Stimulated activated CD8-positive, alpha-beta memory T cell treated with anti-CD3 and anti-CD28 coated beads, Interleukin-7, amount 100 ng/mL, for 24 hours (primary cell): ENCODE data around the gene SMDT1.

Source experiments
- DNase-seq: peaks from one replicate; pipeline ENCODE4 v3.0.0-alpha.2; 2020; ENCODE audit warnings: low read depth

The SMDT1 gene, protein sequence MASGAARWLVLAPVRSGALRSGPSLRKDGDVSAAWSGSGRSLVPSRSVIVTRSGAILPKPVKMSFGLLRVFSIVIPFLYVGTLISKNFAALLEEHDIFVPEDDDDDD

GRCh38 chr22:42079319-42080251 lies at the start of gene SMDT1:
TSS of gene SMDT1 (plus strand) at chr22:42079700. CDS start at chr22:42079769, 69 bp downstream.
- peak; percentile 94 for DNase-seq

- no peak for DNase-seq
Observed at GRCh38 chr22:42033263-42034181, 46.0 kb upstream of the SMDT1 start.

DNA sequence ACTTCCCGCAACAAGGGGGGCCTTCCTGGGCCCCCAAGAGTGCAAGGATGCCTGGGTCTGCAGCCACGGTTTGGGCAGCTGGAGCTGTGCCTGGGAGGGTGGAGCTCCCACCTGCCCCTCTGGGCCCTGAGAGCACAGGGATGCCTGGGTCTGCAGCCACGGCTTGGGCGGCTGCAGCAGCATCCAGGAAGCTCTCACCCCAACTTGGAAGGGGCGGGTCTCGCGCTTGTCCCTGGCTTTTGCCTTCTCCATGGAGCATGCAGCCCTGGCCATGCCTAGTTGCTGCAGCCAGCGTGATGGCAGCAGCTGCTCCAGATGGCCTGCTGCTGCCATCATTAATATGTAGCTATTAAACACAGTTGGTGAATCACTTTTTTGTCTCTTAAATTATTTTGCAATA lies 44.2 kb upstream of the SMDT1 start:
- no peak for DNase-seq

- DNase-seq, result no peak
Observed at GRCh38 chr22:42039271-42039670, 40.2 kb upstream of the SMDT1 start.

GRCh38 chr22:42041784-42042183 lies 37.7 kb upstream of the SMDT1 start:
- DNase-seq, result no peak

- no peak for DNase-seq
Observed at GRCh38 chr22:42050641-42051180, 28.8 kb upstream of the SMDT1 start.

- no peak for DNase-seq
Observed at GRCh38 chr22:42052765-42053164, 26.7 kb upstream of the SMDT1 start.

GRCh38 chr22:42056757-42057511 lies 22.6 kb upstream of the SMDT1 start:
- DNase-seq, result no peak

DNA sequence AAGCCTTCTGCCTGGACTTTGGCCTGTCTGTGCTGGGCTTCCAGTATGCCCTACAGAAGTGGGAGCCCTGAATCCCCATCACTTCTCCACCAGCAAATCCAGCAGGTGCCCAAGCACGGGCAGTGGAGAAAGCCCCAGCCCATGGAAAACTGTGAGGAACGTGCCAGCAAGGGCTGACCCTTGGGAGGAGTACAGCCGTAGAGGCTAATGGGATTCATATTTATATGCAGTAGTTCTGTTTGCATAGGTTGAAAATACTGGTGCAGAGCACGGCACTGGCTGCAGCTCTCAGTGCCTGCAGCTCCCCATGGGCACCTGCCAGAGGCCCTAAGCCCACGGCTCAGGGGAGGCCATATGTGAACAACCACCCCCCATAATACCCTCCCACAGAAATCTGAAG lies 19.0 kb upstream of the SMDT1 start:
- DNase-seq, result no peak

- DNase-seq, result no peak
Observed at GRCh38 chr22:42061041-42061440, 18.5 kb upstream of the SMDT1 start.

DNA sequence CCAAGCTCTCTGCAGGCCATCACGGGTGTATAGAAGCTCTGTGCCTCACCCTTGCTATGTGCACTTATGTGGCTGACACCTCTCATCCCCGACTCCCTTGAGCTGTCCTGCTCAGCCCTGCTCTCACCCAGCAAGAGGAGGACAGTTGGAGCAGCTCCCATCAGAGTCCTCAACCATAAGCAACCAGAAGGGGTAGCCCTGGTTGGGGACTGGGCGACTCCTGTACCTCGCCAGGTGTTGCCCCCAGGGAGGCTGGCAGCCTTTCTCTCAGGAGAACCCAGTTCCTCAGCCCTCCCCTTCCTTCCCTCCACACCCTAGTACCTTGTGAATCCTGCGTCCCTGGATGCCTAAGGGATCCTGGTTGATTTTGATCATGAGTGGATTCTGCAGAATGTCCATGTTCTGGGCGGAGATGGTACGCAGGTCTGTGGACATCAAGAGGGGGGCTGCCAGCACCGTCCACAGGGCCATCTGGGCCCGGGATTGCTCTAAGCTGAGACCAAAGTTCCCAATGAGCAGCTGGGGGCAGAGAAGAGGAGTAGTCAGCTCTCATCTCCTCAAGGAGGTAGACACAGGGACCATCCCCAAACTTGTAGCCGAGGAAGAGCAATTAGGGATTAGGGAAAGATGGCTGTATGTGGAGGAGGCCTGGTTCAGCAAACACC lies 16.9 kb upstream of the SMDT1 start:
- DNase-seq, result no peak

GRCh38 chr22:42064629-42065028 lies 14.9 kb upstream of the SMDT1 start:
- no peak for DNase-seq

DNA sequence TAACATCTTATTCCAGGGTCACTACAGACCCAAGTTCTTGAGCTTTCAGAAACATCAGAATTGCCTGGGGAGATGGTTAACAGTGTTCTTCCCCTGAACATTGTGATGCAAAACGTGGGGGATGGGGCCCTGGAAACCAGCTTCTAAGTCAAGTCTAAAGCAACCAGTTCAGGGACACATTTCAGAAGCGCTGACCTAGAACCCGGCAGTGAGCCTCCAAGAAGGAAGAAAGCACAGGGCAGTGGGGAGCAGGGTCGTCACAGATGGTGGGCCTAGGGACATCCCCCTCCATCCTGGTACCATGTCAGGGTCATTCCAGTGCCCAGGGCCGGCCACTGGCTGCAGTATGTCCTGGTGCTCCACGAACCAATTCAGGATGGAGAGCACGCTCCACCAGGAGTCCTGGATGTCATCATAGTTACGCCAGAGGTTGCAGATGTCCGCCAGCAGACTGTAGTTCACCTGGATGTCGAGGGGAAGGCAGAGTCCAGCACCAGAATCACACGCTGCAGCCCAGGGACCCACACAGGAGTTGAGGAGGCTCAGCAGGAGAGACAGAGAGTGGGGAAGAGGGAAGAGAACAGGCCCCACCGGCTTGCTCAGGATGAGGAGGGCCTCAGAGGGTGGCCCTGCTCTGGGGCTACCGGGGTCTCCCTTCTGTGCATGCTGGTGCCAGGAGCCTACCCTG lies 13.9 kb upstream of the SMDT1 start:
- no peak for DNase-seq

DNA sequence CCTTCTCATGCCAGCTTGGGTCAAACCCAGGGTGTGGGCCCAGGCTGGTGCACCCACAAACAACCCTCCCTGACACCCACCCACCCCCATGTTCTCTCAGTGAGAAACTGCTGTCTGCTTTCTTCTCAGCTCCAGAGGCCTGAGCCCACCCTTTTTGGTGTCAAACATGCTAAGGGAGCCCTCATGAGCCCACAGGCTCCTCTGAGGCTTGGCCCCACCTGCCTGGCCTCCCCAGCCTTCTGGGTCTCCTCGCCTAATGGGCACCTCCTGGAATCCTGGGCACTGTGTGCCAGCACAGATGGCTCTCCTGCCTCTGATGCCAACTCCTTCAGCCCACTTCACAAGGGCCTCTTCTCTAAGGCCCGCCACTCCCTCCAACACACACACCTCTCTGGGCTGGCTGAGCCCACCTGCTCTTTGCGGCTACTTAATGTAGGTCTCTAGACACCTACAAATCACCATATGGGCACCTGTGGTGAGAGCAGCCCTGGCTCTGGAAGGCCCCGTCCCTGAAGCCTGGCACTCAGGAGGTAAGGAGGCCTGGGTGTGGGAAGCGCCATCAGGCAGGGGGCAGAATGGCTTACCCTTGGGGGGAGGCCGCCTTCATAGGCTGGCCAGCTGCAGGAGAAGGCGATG lies 13.3 kb upstream of the SMDT1 start:
- no peak for DNase-seq

DNA sequence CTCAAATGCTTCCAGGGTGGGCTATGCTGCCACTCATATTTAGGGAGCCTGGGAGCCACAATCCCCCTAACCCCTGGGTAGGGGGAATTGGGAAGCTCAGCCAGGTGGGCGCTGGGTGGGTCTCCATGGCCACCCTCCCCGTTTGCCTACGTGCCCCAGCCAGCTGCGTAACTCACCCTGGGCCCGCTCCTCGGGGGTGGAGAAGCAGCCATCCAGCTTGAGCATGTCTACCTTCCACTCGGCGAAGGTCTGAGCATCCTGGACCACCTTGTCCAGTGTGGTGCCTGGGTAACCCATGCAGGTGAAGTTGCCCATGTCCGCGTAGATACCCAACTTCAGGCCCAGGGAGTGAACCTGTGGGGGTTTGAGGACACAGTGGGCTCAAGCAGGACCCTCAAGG lies 12.6 kb upstream of the SMDT1 start:
- no peak for DNase-seq

DNA sequence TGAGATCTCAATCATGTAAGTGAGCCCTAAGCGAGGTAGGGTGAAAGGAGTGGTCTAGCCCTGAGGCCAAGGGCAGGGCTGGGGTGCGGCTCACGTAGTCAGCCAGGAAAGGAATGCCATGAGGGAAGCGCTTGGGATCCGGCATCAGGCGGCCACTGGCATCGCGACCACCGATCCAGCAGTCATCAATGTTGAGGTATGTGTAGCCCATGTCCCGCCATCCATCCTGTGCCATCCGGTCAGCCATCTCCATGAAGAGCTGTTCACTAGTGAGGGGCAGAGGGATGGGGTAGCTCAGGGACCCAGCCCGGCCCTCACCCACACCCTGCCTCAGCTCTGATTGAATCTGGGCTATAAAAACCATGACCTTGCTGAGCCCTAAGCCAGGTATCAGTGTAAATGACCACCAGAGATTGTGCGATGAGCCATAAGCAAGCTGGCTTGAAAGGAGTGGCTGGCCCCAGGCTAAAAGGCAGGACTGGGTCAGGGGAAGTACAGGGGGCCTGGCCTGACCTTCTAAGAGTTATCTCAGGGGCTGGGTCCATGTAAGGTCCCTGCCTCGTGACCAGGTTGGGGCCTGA lies 11.7 kb upstream of the SMDT1 start:
- DNase-seq, result no peak

GRCh38 chr22:42068291-42068690 lies 11.2 kb upstream of the SMDT1 start:
- no peak for DNase-seq

DNA sequence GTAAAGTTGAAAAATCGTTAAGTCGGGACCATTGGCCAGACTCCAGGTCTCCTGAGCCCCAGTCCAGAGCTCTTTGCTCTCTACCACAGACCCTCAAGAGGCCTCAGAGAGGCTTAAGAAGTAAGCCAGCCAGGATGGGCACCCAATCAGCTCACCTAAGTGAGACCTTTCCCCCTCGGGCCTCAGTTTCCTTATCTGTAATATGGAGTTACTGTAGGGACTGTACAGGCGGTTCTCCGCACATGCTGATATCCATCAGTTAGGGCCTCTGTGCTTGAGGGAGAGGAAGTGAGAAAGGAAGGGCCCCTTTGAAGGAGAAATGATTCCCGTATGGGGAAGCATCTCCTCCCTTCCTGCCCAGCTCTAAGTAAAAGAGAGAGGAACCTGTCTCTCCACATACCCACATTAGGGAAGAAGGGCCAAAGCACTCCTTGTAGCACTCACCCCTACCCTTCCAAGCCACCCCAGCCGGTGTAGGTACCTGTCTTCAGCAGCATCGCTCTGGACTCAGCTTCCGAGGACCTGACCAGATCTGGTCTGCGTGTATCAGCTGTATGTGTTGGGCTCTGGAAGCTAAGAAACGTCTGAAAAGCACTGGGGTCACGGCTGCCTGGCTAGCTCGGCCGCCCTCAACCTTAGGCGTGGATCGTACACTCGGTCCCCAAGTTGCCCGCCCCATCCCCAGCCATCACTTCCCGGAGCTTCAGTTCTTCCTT lies 9.5 kb upstream of the SMDT1 start:
- no peak for DNase-seq
